Measurements from ENCODE around the gene ANG. TPM values are rescaled to one million over a fixed set of nuclear protein-coding genes. Genes with fewer than 3 reads are reported as not detected.
"Not testable (repeated sequence)": the region's sequence is repeated elsewhere in the genome, so short reads cannot be mapped to it uniquely, and the experiment has no call there.

Gene ANG
- total RNA-seq, 1 experiment from 2014 or later: 0.71 TPM

GRCh38 chr14:20698934-20699333, 10.4 kb downstream of the ANG start:
- intact Hi-C loops (cut with micrococcal nuclease; ENCODE audit: unreplicated experiment): loop anchor here (5.0 to 10.0 kb wide), 2 partner anchors 173 to 336 kb away; partner anchors contain the start of genes RNASE13 and TPPP2
- H3K9me3 ChIP-seq (ENCODE audit: low read depth, low read length, poor library complexity, severe bottlenecking): no peaks in the 10 kb centered on the region
- CTCF ChIA-PET: interaction anchor here (1.0 kb wide), 1 partner anchor 159 kb away, joined by 4 read pairs; no protein-coding TSS in a partner anchor

GRCh38 chr14:20699931-20700330, 11.4 kb downstream of the ANG start:
- ChIA-PET CTCF (interaction anchor here (1.3 kb wide), 1 partner anchor 158 kb away, joined by 5 read pairs; no protein-coding TSS in a partner anchor), POLR2A (ENCODE audit: low non-redundant PET) (interaction anchor here (0.7 kb wide), 1 partner anchor 815 kb away, joined by 3 read pairs; no protein-coding TSS in a partner anchor)
- Histone ChIP-seq H3K4me3 (ENCODE audit: low read depth, low read length, poor library complexity, severe bottlenecking) (no peak overlapping the region), H3K27me3 (replicated peaks; ENCODE audit: insufficient read depth, low read depth, low read length, poor library complexity) (no peaks in the 10 kb centered on the region), H3K9me3 (ENCODE audit: low read depth, low read length, poor library complexity, severe bottlenecking) (no peaks in the 10 kb centered on the region), H3K4me1 (ENCODE audit: insufficient read depth, low read length, poor library complexity, severe bottlenecking) (no peaks in the 10 kb centered on the region), H3K27ac (ENCODE audit: low read depth, low read length, poor library complexity, severe bottlenecking) (no peak overlapping the region), H3K36me3 (ENCODE audit: insufficient read depth, low read length, poor library complexity, severe bottlenecking) (no peaks in the 10 kb centered on the region)
- BruUV-seq (replicated peaks): no TSS peak
- DNase-seq (ENCODE audit: low spot score): no peak
- intact Hi-C loops (cut with micrococcal nuclease; ENCODE audit: unreplicated experiment): loop anchor here (5.0 to 10.0 kb wide), 2 partner anchors 172 to 335 kb away; partner anchors contain the start of genes RNASE13 and TPPP2
- no peak for TF ChIP-seq EZH2 (IDR thresholded peaks at IDR 0.05; ENCODE audit: borderline replicate concordance, low read depth, low read length, poor library complexity, severe bottlenecking)
- TF ChIP-seq CTCF (conservative IDR thresholded peaks at IDR 0.05; ENCODE audit: low read depth, low read length): no peak

More at GRCh38 chr14:20698934-20699333, 10.4 kb downstream of the ANG start:
- no peaks in the 10 kb centered on the region for H3K36me3 ChIP-seq (ENCODE audit: insufficient read depth, low read length, poor library complexity, severe bottlenecking)
- H3K27ac ChIP-seq (ENCODE audit: low read depth, low read length, poor library complexity, severe bottlenecking): no peak overlapping the region
- no peak for DNase-seq (ENCODE audit: low spot score)
- POLR2A ChIA-PET (ENCODE audit: low non-redundant PET): no interaction called here
- no peaks in the 10 kb centered on the region for H3K4me1 ChIP-seq (ENCODE audit: insufficient read depth, low read length, poor library complexity, severe bottlenecking)
- TF ChIP-seq CTCF (conservative IDR thresholded peaks at IDR 0.05; ENCODE audit: low read depth, low read length) (no peak), EZH2 (IDR thresholded peaks at IDR 0.05; ENCODE audit: borderline replicate concordance, low read depth, low read length, poor library complexity, severe bottlenecking) (no peak)
- no TSS peak for BruUV-seq (replicated peaks)
- H3K4me3 ChIP-seq (ENCODE audit: low read depth, low read length, poor library complexity, severe bottlenecking): no peak overlapping the region
- H3K27me3 ChIP-seq (replicated peaks; ENCODE audit: insufficient read depth, low read depth, low read length, poor library complexity): no peaks in the 10 kb centered on the region

GRCh38 chr14:20700965-20701364, 12.4 kb downstream of the ANG start:
- CTCF ChIA-PET; BruUV-seq (replicated peaks); H3K27me3 ChIP-seq (replicated peaks; ENCODE audit: insufficient read depth, low read depth, low read length, poor library complexity); DNase-seq (ENCODE audit: low spot score); H3K4me3 ChIP-seq (ENCODE audit: low read depth, low read length, poor library complexity, severe bottlenecking); H3K9me3 ChIP-seq (ENCODE audit: low read depth, low read length, poor library complexity, severe bottlenecking); H3K4me1 ChIP-seq (ENCODE audit: insufficient read depth, low read length, poor library complexity, severe bottlenecking); intact Hi-C loops (cut with micrococcal nuclease; ENCODE audit: unreplicated experiment); H3K36me3 ChIP-seq (ENCODE audit: insufficient read depth, low read length, poor library complexity, severe bottlenecking); H3K27ac ChIP-seq (ENCODE audit: low read depth, low read length, poor library complexity, severe bottlenecking); POLR2A ChIA-PET (ENCODE audit: low non-redundant PET): not testable (repeated sequence)

All from A673 (cell line).